HL-60/S4 treated with retinoic acid at 250 ng/mL for 4 days and 3 days (cell line): Measurements from ENCODE around the gene GPATCH1.
"Not testable (repeated sequence)": the region's sequence is repeated elsewhere in the genome, so short reads cannot be mapped to it uniquely, and the experiment has no call there.

Experiments used
- in situ Hi-C: fragments of 300-500 bp; cut with MboI; formaldehyde crosslinking; loops from 2 replicates; pipeline ENCODE4 v1.7.0; 2022; ENCODE audit warnings: low sequenced_read_pairs

GPATCH1 gene

GRCh38 chr19:33152176-33152575 lies 71.2 kb downstream of the GPATCH1 start:
- in situ Hi-C loops: no loop called here

GRCh38 chr19:33152625-33153024 lies 71.6 kb downstream of the GPATCH1 start:
- in situ Hi-C loops: not testable (repeated sequence)

- in situ Hi-C loops: not testable (repeated sequence)
These were observed 73.3 kb downstream of the GPATCH1 start for GRCh38 chr19:33154313-33154712.

GRCh38 chr19:33156334-33156733 lies 75.4 kb downstream of the GPATCH1 start:
- in situ Hi-C loops: no loop called here

GRCh38 chr19:33157906-33158305 lies 76.9 kb downstream of the GPATCH1 start:
- in situ Hi-C loops: no loop called here

GRCh38 chr19:33158365-33158764 lies 77.4 kb downstream of the GPATCH1 start:
- in situ Hi-C loops: no loop called here

- in situ Hi-C loops: no loop called here
These were observed 78.2 kb downstream of the GPATCH1 start for GRCh38 chr19:33159149-33159548.

- in situ Hi-C loops: no loop called here
These were observed 78.9 kb downstream of the GPATCH1 start for GRCh38 chr19:33159893-33160292.

GRCh38 chr19:33161201-33161600 lies 80.2 kb downstream of the GPATCH1 start:
- in situ Hi-C loops: no loop called here

- in situ Hi-C loops: no loop called here
These were observed 82.5 kb downstream of the GPATCH1 start for GRCh38 chr19:33163481-33163880.

- in situ Hi-C loops: not testable (repeated sequence)
These were observed 85.1 kb downstream of the GPATCH1 start for GRCh38 chr19:33166037-33166436.

GRCh38 chr19:33167438-33167837 lies 86.5 kb downstream of the GPATCH1 start:
- in situ Hi-C loops: no loop called here

- in situ Hi-C loops: no loop called here
These were observed 87.5 kb downstream of the GPATCH1 start for GRCh38 chr19:33168528-33168927.

GRCh38 chr19:33171222-33171795 lies 90.3 kb downstream of the GPATCH1 start:
- in situ Hi-C loops: no loop called here

GRCh38 chr19:33171916-33172359 lies 91.0 kb downstream of the GPATCH1 start:
- in situ Hi-C loops: no loop called here

GRCh38 chr19:33174186-33174585 lies 93.2 kb downstream of the GPATCH1 start:
- in situ Hi-C loops: no loop called here

GRCh38 chr19:33175156-33175782 lies 94.3 kb downstream of the GPATCH1 start:
- in situ Hi-C loops: no loop called here

- in situ Hi-C loops: no loop called here
These were observed 95.1 kb downstream of the GPATCH1 start for GRCh38 chr19:33175886-33176669.

- in situ Hi-C loops: no loop called here
These were observed 95.9 kb downstream of the GPATCH1 start for GRCh38 chr19:33176670-33177416.

- in situ Hi-C loops: no loop called here
These were observed 96.5 kb downstream of the GPATCH1 start for GRCh38 chr19:33177417-33177979.
